NB4 (cell line): ENCODE results near the gene CDKN2B-AS1.

ENCODE experiments used
- CTCF ChIP-seq: IDR thresholded peaks from one replicate; pipeline ENCODE4 v1.5.1; 2012; ENCODE audit warnings: low read depth, low read length
- MAX ChIP-seq: IDR thresholded peaks from 2 replicates; pipeline ENCODE4 v1.6.1; 2011; ENCODE audit warnings: low read depth, low read length

- TF ChIP-seq CTCF, result no peak
- TF ChIP-seq MAX, result no peak
Observed at GRCh38 chr9:22111176-22111953, 116.8 kb downstream of the CDKN2B-AS1 start.
